Breast epithelium (tissue), 3 donors: ENCODE measurements around the gene NADSYN1.

Source experiments
- POLR2A ChIP-seq: fragments of 450-650 bp; IDR thresholded peaks from one replicate; pipeline ENCODE4 v1.6.1; 2016; ENCODE audit warnings: antibody characterized with exemption, mild to moderate bottlenecking, moderate library complexity
- TF ChIP-seq, protein P1 (sequence below), 3 donors: fragments of 450-650 bp; IDR thresholded peaks; one replicate each; pipeline ENCODE4 v1.5.1; 2016 to 2017; ENCODE audit warnings: antibody characterized with exemption in 3 of 3, mild to moderate bottlenecking in 3 of 3, moderate library complexity in 3 of 3

DNA sequence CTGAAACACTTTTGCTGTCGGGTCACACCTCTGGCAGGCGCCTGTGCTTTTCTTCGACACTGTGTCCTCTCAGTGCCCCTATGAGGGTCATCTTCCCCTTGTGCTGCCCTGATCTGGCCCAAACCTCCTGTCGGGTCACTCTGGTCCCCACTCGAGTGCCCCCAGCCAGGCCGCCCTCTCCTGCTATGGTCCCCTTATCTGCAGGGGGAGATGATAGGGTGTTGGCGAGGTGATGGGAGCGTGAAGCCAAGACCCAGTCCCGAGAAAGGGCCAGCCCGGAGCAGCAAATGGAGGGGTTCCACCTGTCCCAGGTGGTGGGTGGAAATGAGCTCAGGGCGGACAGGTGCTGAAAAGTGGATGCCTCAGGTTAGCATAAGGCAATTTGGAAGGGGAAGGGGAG, 9.7 kb downstream of the NADSYN1 start:
- TF ChIP-seq, protein P1, sequence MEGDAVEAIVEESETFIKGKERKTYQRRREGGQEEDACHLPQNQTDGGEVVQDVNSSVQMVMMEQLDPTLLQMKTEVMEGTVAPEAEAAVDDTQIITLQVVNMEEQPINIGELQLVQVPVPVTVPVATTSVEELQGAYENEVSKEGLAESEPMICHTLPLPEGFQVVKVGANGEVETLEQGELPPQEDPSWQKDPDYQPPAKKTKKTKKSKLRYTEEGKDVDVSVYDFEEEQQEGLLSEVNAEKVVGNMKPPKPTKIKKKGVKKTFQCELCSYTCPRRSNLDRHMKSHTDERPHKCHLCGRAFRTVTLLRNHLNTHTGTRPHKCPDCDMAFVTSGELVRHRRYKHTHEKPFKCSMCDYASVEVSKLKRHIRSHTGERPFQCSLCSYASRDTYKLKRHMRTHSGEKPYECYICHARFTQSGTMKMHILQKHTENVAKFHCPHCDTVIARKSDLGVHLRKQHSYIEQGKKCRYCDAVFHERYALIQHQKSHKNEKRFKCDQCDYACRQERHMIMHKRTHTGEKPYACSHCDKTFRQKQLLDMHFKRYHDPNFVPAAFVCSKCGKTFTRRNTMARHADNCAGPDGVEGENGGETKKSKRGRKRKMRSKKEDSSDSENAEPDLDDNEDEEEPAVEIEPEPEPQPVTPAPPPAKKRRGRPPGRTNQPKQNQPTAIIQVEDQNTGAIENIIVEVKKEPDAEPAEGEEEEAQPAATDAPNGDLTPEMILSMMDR (IDR thresholded peaks at IDR 0.05): no peak
- no peak for TF ChIP-seq POLR2A
